Panc1 (cell line): ENCODE results near the gene USPL1. TPM values are rescaled to one million over a fixed set of nuclear protein-coding genes. Genes with fewer than 3 reads are reported as not detected.
A peak's percentile ranks its signal among the peaks of the same experiment; 100 is the strongest.

Source experiments
- ATAC-seq: fragments of 200-7000 bp; cut with Tn5 transposase; 2 replicates; pipeline ENCODE4 v1.9.1; 2020; ENCODE audit warnings: mild to moderate bottlenecking, moderate library complexity
- BruUV-seq: library from RNA; stranded (reverse); fragments of 400-500 nt; replicated peaks from 2 replicates; lab custom pipeline; 2021; lab: Mats Ljungman, UMichigan
- CTCF ChIA-PET: fragments of 300-600 bp; sonication (Branson Sonifier 250); formaldehyde crosslinking; loops from one replicate; lab custom pipeline; 2022; ENCODE audit warnings: antibody characterized with exemption; lab: Charles Lee
- POLR2A ChIA-PET: fragments of 300-600 bp; sonication (Branson Sonifier 250); formaldehyde crosslinking; loops from one replicate; lab custom pipeline; 2022; ENCODE audit warnings: antibody characterized with exemption; lab: Charles Lee
- DNase-seq: peaks from one replicate; pipeline ENCODE4 v3.0.0-alpha.2; 2010; ENCODE audit warnings: low read depth, low spot score
- H3K27ac ChIP-seq: 2 replicates; pipeline ENCODE4 v1.5.1; 2011; ENCODE audit warnings: mild to moderate bottlenecking, low read length, inconsistent platforms
- H3K27me3 ChIP-seq: fragments of 200-500 bp; sonication (Bioruptor generic); 2 replicates; pipeline ENCODE4 v1.6.0; 2014; ENCODE audit warnings: low read length, inconsistent platforms; ENCODE audit not compliant: control insufficient read depth, insufficient read depth
- H3K36me3 ChIP-seq: fragments of 200-500 bp; sonication (Bioruptor generic); 2 replicates; pipeline ENCODE4 v1.5.1; 2014; ENCODE audit warnings: inconsistent platforms, mild to moderate bottlenecking, low read length, moderate library complexity; ENCODE audit not compliant: control insufficient read depth, insufficient read depth
- H3K4me1 ChIP-seq: 2 replicates; pipeline ENCODE4 v1.5.1; 2011; ENCODE audit warnings: inconsistent platforms, mild to moderate bottlenecking, low read length, moderate library complexity; ENCODE audit not compliant: control insufficient read depth, insufficient read depth
- H3K4me3 ChIP-seq, 2 experiments: 2 replicates each; pipeline ENCODE4 v1.5.1; 2011 to 2012; ENCODE audit warnings: low read depth in 2 of 2, low read length in 2 of 2, mild to moderate bottlenecking in 2 of 2, inconsistent platforms in 1 of 2, moderate library complexity in 1 of 2
- H3K9me3 ChIP-seq: fragments of 200-500 bp; sonication (Bioruptor generic); 2 replicates; pipeline ENCODE4 v1.5.1; 2014; ENCODE audit warnings: low read depth, mild to moderate bottlenecking, inconsistent platforms, low read length, moderate library complexity; ENCODE audit not compliant: control insufficient read depth, insufficient read depth
- CTCF ChIP-seq: fragments of 450-650 bp; IDR thresholded peaks from 2 replicates; pipeline ENCODE4 v1.5.1; 2017; ENCODE audit warnings: mild to moderate bottlenecking
- POLR2AphosphoS5 ChIP-seq: IDR thresholded peaks from 2 replicates; pipeline ENCODE4 v1.6.1; 2012; ENCODE audit warnings: mild to moderate bottlenecking, low read depth, low read length, moderate library complexity
- REST ChIP-seq, 2 experiments: IDR thresholded peaks; 2 replicates each; pipeline ENCODE4 v1.6.1; 2011 to 2012; ENCODE audit warnings: low read depth in 2 of 2, control low read depth in 1 of 2, low read length in 1 of 2, mild to moderate bottlenecking in 1 of 2, moderate library complexity in 1 of 2; ENCODE audit not compliant: insufficient read depth in 1 of 2
- SIN3A ChIP-seq: IDR thresholded peaks from 2 replicates; pipeline ENCODE4 v1.6.1; 2012; ENCODE audit warnings: low read depth, mild to moderate bottlenecking, low read length, moderate library complexity, borderline replicate concordance; ENCODE audit not compliant: insufficient read depth
- TCF7L2 ChIP-seq: IDR thresholded peaks from 2 replicates; pipeline ENCODE4 v1.6.1; 2011; ENCODE audit warnings: mild to moderate bottlenecking, low read depth, low read length, inconsistent platforms
- in situ Hi-C: cut with HindIII; loops from 2 replicates; pipeline ENCODE4 v1.10.0; 2016; ENCODE audit warnings: low sequenced_read_pairs, low pct_unique_long_range_greater_than_20kb
- intact Hi-C: fragments of 100-400 bp; cut with micrococcal nuclease; formaldehyde crosslinking; loops from one replicate; pipeline ENCODE4 v1.10.0; 2022; ENCODE audit not compliant: unreplicated experiment
- total RNA-seq: library from RNA; stranded (reverse); gene quantifications from one replicate; pipeline ENCODE4 v1.2.1, GENCODE V29; 2021; ENCODE audit not compliant: unreplicated experiment

USPL1 gene
- total RNA-seq, 1 experiment from 2014 or later: 19.5 TPM

DNA sequence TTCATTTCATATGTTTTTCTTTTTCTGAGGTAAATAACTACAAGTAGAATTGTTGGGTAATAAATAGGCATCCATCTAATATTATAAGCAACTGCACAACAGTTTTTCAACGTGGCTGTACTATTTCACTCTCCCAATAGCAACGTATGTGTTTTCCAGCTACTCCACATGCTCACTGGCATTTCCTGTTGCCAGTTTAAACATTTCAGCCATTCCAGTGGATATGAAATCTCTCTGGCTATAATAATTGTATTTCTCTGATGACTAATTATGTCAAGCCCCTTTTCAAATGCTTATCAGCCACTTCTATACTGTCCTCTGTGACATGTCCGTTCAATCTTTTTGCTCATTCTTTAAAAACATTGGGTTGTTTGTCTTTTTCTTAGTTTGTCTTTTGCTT, 90.8 kb downstream of the USPL1 start:
- ChIA-PET POLR2A (no interaction called here), CTCF (no interaction called here)
- peak overlapping the region; percentile 34; the same call in 1 of the 2 replicates for H3K27ac ChIP-seq
- H3K4me3 ChIP-seq: no peak overlapping the region
- no peak for DNase-seq
- no peaks in the 10 kb centered on the region for H3K36me3 ChIP-seq
- ATAC-seq: no peak
- no TSS peak for BruUV-seq
- H3K4me1 ChIP-seq: peaks cover 3% of the 10 kb centered on the region; the same call in 1 of the 2 replicates
- no peaks in the 10 kb centered on the region for H3K9me3 ChIP-seq
- TF ChIP-seq CTCF (no peak), POLR2AphosphoS5 (no peak), TCF7L2 (no peak), SIN3A (no peak), REST (IDR thresholded peaks at IDR 0.05; ENCODE audit: insufficient read depth in 1 of 2, low read depth in 2 of 2, low read length in 1 of 2) (no peak)
- intact Hi-C loops: no loop called here
- no peaks in the 10 kb centered on the region for H3K27me3 ChIP-seq
- in situ Hi-C loops: no loop called here

Other genes with a start within 250 kb of the USPL1 start
- gene UBE2L5, start 195.4 kb upstream of the USPL1 start, total RNA-seq: not detected
- 386 TPM for gene HMGB1, start 152.0 kb upstream of the USPL1 start, total RNA-seq
- 2.1 TPM for gene ALOX5AP, start 117.6 kb downstream of the USPL1 start, total RNA-seq